H9 (cell line): ENCODE measurements around the gene ZNF260. TPM values are rescaled to one million over a fixed set of nuclear protein-coding genes. Genes with fewer than 3 reads are reported as not detected.

ENCODE experiments used
- DNase-seq: peaks from one replicate; pipeline ENCODE4 v3.0.0-alpha.2; 2017
- H2AFZ ChIP-seq: one replicate; pipeline ENCODE4 v1.6.1; 2013; ENCODE audit warnings: mild to moderate bottlenecking, low read length, control low read depth, moderate library complexity
- H2AK5ac ChIP-seq: 2 replicates; pipeline ENCODE4 v1.6.1; 2013; ENCODE audit warnings: low read length, control low read depth, mixed read lengths; ENCODE audit not compliant: insufficient read length
- H2BK120ac ChIP-seq: one replicate; pipeline ENCODE4 v1.6.1; 2013; ENCODE audit warnings: low read depth, mild to moderate bottlenecking, low read length, control low read depth, inconsistent platforms; ENCODE audit not compliant: poor library complexity, severe bottlenecking
- H2BK12ac ChIP-seq: 2 replicates; pipeline ENCODE4 v1.6.1; 2013; ENCODE audit warnings: low read length, control low read depth, mixed read lengths, low read depth; ENCODE audit not compliant: insufficient read length
- H2BK15ac ChIP-seq: 2 replicates; pipeline ENCODE4 v1.6.1; 2013; ENCODE audit warnings: low read depth, low read length, control low read depth
- H2BK20ac ChIP-seq: one replicate; pipeline ENCODE4 v1.6.1; 2013; ENCODE audit warnings: low read depth, mild to moderate bottlenecking, low read length, control low read depth, inconsistent platforms; ENCODE audit not compliant: poor library complexity, severe bottlenecking
- H2BK5ac ChIP-seq: 2 replicates; pipeline ENCODE4 v1.6.1; 2013; ENCODE audit warnings: low read length, control low read depth, mixed read lengths; ENCODE audit not compliant: insufficient read length
- H3K14ac ChIP-seq: 2 replicates; pipeline ENCODE4 v1.6.1; 2013; ENCODE audit warnings: low read length, control low read depth; ENCODE audit not compliant: insufficient read depth
- H3K18ac ChIP-seq: 2 replicates; pipeline ENCODE4 v1.6.1; 2013; ENCODE audit warnings: low read depth, mild to moderate bottlenecking, mixed read lengths, low read length, control low read depth; ENCODE audit not compliant: insufficient read length
- H3K23ac ChIP-seq: 2 replicates; pipeline ENCODE4 v1.6.1; 2013; ENCODE audit warnings: low read length, control low read depth, mixed read lengths, low read depth; ENCODE audit not compliant: insufficient read length
- H3K23me2 ChIP-seq: 2 replicates; pipeline ENCODE4 v1.6.1; 2013; ENCODE audit warnings: low read depth, mild to moderate bottlenecking, mixed read lengths, low read length, control low read depth; ENCODE audit not compliant: insufficient read length, poor library complexity, severe bottlenecking
- H3K27ac ChIP-seq: 2 replicates; pipeline ENCODE4 v1.5.1; 2013; ENCODE audit warnings: low read length, control low read depth, mixed read lengths, low read depth; ENCODE audit not compliant: insufficient read length
- H3K27me3 ChIP-seq: 2 replicates; pipeline ENCODE4 v1.6.1; 2013; ENCODE audit warnings: low read length, control low read depth, inconsistent platforms; ENCODE audit not compliant: insufficient read depth
- H3K4ac ChIP-seq: 2 replicates; pipeline ENCODE4 v1.6.1; 2013; ENCODE audit warnings: low read depth, mild to moderate bottlenecking, control low read depth, inconsistent platforms, low read length, moderate library complexity
- H3K4me1 ChIP-seq: 2 replicates; pipeline ENCODE4 v1.6.1; 2013; ENCODE audit warnings: low read length, control low read depth, inconsistent platforms; ENCODE audit not compliant: insufficient read depth
- H3K4me2 ChIP-seq: 2 replicates; pipeline ENCODE4 v1.6.1; 2013; ENCODE audit warnings: low read length, control low read depth, mixed read lengths; ENCODE audit not compliant: insufficient read length, insufficient read depth
- H3K56ac ChIP-seq: 2 replicates; pipeline ENCODE4 v1.6.1; 2013; ENCODE audit warnings: low read depth, mild to moderate bottlenecking, mixed read lengths, low read length, control low read depth; ENCODE audit not compliant: insufficient read length
- H3K79me1 ChIP-seq: 2 replicates; pipeline ENCODE4 v1.6.1; 2013; ENCODE audit warnings: low read depth, mild to moderate bottlenecking, moderate library complexity, low read length, control low read depth, inconsistent platforms; ENCODE audit not compliant: insufficient read depth, poor library complexity, severe bottlenecking
- H3K79me2 ChIP-seq: 2 replicates; pipeline ENCODE4 v1.6.1; 2013; ENCODE audit warnings: low read length, control low read depth, inconsistent platforms; ENCODE audit not compliant: insufficient read depth
- H3K9ac ChIP-seq: 2 replicates; pipeline ENCODE4 v1.6.1; 2013; ENCODE audit warnings: low read length, control low read depth, mixed read lengths; ENCODE audit not compliant: insufficient read length; ENCODE audit errors: extremely low read depth
- H3K9me3 ChIP-seq: one replicate; pipeline ENCODE4 v1.6.1; 2013; ENCODE audit warnings: low read depth, low read length, inconsistent platforms; ENCODE audit not compliant: control insufficient read depth
- H3T11ph ChIP-seq: one replicate; pipeline ENCODE4 v1.6.1; 2013; ENCODE audit warnings: mild to moderate bottlenecking, low read length, control low read depth, inconsistent platforms
- H4K20me1 ChIP-seq: one replicate; pipeline ENCODE4 v1.6.1; 2013; ENCODE audit not compliant: control insufficient read depth, insufficient read length, insufficient read depth
- H4K5ac ChIP-seq: 2 replicates; pipeline ENCODE4 v1.6.1; 2013; ENCODE audit warnings: low read depth, mild to moderate bottlenecking, mixed read lengths, low read length, control low read depth; ENCODE audit not compliant: insufficient read length
- H4K8ac ChIP-seq: replicated peaks from 2 replicates; pipeline ENCODE4 v1.6.1; 2013; ENCODE audit warnings: low read length, control low read depth, mixed read lengths, low read depth; ENCODE audit not compliant: insufficient read length
- H4K91ac ChIP-seq: 2 replicates; pipeline ENCODE4 v1.6.1; 2013; ENCODE audit warnings: low read depth, mild to moderate bottlenecking, moderate library complexity, mixed read lengths, low read length, control low read depth; ENCODE audit not compliant: insufficient read length
- H3K27ac Mint-ChIP-seq, 3 experiments: 2 replicates in 2 of 3; 3 replicates in 1 of 3; pipeline ENCODE4 v1.8.0; 2020 to 2021; ENCODE audit warnings: mixed read lengths in 3 of 3, mild to moderate bottlenecking in 1 of 3, moderate library complexity in 1 of 3
- H3K27me3 Mint-ChIP-seq: 2 replicates; pipeline ENCODE4 v1.8.0; 2021; ENCODE audit warnings: low read depth, mild to moderate bottlenecking, moderate library complexity, mixed read lengths
- H3K36me3 Mint-ChIP-seq, 3 experiments: 2 replicates in 2 of 3; 3 replicates in 1 of 3; pipeline ENCODE4 v1.8.0; 2020 to 2021; ENCODE audit warnings: low read depth in 3 of 3, mixed read lengths in 3 of 3; ENCODE audit not compliant: insufficient read depth in 1 of 3
- H3K4me1 Mint-ChIP-seq, 2 experiments: 2 replicates each; pipeline ENCODE4 v1.8.0; 2020; ENCODE audit warnings: mixed read lengths in 2 of 2
- H3K4me3 Mint-ChIP-seq, 2 experiments: 2 replicates in 1 of 2; 3 replicates in 1 of 2; pipeline ENCODE4 v1.8.0; 2020 to 2021; ENCODE audit warnings: mild to moderate bottlenecking in 2 of 2, mixed read lengths in 2 of 2, moderate library complexity in 1 of 2
- H3K9me3 Mint-ChIP-seq, 2 experiments: 2 replicates in 1 of 2; 3 replicates in 1 of 2; pipeline ENCODE4 v1.8.0; 2020; ENCODE audit warnings: mild to moderate bottlenecking in 2 of 2, mixed read lengths in 2 of 2, moderate library complexity in 1 of 2
- WGBS: extraction: QIAGEN DNeasy Blood & Tissue Kit; methylation state at CpG from one replicate; pipeline ENCODE4 v1.1.7; 2013; ENCODE audit warnings: missing lambda C conversion rate, low lambda C conversion rate, mixed read lengths; ENCODE audit not compliant: insufficient read length; ENCODE audit errors: extremely low coverage; 5-methylcytosine and 5-hydroxymethylcytosine counted together
- total RNA-seq: library from RNA; stranded (reverse); gene quantifications from 2 replicates; pipeline ENCODE4 v1.2.1, GENCODE V29; 2021
- TF ChIP-seq, protein P1 (sequence below): fragments of 200-600 bp; sonication (generic); conservative IDR thresholded peaks from 3 replicates; pipeline ENCODE4 v1.8.0; 2021; ENCODE audit warnings: antibody characterized with exemption, mild to moderate bottlenecking

ZNF260 gene
- total RNA-seq, 1 experiment from 2014 or later: 22.5 TPM

DNA sequence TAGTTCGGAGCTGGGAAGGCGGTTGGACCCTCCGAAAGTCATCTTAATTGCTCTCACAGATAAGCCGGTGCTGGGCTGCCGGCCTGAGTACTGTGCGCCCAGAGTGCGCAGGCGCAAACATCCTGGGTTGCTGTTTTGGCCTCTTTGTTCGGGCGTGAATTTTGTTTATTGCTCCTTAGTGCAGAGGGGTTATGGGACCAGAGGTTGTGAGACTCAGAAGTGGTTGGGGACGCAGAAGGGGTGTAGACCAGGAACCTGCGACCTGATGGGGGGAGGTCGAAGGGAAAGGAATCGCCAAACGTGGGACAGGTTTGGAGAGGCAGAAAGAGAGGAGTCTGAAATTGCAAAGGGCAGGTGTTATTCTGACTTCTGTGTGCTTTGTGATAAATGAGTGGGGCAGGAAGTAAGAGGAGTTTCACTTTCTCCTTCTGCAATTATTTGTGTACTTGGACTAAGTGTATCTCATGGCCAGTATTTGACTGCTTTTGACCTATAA, 38.1 kb downstream of the ZNF260 start:
- H2AK5ac ChIP-seq: no peak overlapping the region
- peak overlapping the region; percentile 26 for H2AFZ ChIP-seq
- no peak overlapping the region for H3K56ac ChIP-seq
- H3K4me1 ChIP-seq: peaks cover 2% of the 10 kb centered on the region; the same call in 1 of the 2 replicates
- H3K23me2 ChIP-seq: peaks cover 9% of the 10 kb centered on the region
- no peaks in the 10 kb centered on the region for H3K9me3 ChIP-seq
- peak overlapping the region; percentile 54; the same call in 1 of the 2 replicates for H3K14ac ChIP-seq
- H4K8ac ChIP-seq: peak overlapping the region; percentile 14
- H3K4me2 ChIP-seq: peak overlapping the region; percentile 58
- peak overlapping the region; percentile 98 for H3K18ac ChIP-seq
- H3K79me2 ChIP-seq: no peaks in the 10 kb centered on the region; the same call in 1 of the 2 replicates
- H3K9ac ChIP-seq: peak overlapping the region; percentile 88
- H3K9me3 Mint-ChIP-seq: peaks cover 34 to 36% of the 10 kb centered on the region in 2 experiments
- no peak overlapping the region for H2BK120ac ChIP-seq
- H4K20me1 ChIP-seq: no peaks in the 10 kb centered on the region
- no CpG with 5 or more reads among the region's 15 CpGs for whole genome bisulfite sequencing
- H3K4me3 Mint-ChIP-seq: peak overlapping the region; percentile 97 to 99
- peaks cover 23 to 35% (median 33%) of the 10 kb centered on the region in 3 experiments for H3K36me3 Mint-ChIP-seq
- H2BK12ac ChIP-seq: no peak overlapping the region
- H3K27me3 ChIP-seq: no peaks in the 10 kb centered on the region
- H4K5ac ChIP-seq: no peak overlapping the region
- TF ChIP-seq, protein P1, sequence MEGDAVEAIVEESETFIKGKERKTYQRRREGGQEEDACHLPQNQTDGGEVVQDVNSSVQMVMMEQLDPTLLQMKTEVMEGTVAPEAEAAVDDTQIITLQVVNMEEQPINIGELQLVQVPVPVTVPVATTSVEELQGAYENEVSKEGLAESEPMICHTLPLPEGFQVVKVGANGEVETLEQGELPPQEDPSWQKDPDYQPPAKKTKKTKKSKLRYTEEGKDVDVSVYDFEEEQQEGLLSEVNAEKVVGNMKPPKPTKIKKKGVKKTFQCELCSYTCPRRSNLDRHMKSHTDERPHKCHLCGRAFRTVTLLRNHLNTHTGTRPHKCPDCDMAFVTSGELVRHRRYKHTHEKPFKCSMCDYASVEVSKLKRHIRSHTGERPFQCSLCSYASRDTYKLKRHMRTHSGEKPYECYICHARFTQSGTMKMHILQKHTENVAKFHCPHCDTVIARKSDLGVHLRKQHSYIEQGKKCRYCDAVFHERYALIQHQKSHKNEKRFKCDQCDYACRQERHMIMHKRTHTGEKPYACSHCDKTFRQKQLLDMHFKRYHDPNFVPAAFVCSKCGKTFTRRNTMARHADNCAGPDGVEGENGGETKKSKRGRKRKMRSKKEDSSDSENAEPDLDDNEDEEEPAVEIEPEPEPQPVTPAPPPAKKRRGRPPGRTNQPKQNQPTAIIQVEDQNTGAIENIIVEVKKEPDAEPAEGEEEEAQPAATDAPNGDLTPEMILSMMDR: no peak
- peak overlapping the region; percentile 100 for H3K27ac Mint-ChIP-seq
- no peak overlapping the region for H2BK15ac ChIP-seq
- peaks cover 19 to 20% of the 10 kb centered on the region in 2 experiments for H3K4me1 Mint-ChIP-seq
- no peak overlapping the region for H4K91ac ChIP-seq
- H2BK5ac ChIP-seq: no peak overlapping the region
- H3T11ph ChIP-seq: no peak overlapping the region
- H3K79me1 ChIP-seq: no peaks in the 10 kb centered on the region
- DNase-seq: peak; percentile 96
- H3K27ac ChIP-seq: no peak overlapping the region
- no peak overlapping the region for H3K23ac ChIP-seq
- H3K27me3 Mint-ChIP-seq: no peaks in the 10 kb centered on the region
- H2BK20ac ChIP-seq: no peak overlapping the region
- no peak overlapping the region for H3K4ac ChIP-seq
